GM21515 (cell line): ENCODE data around the gene HNRNPA3.

Experiments
- ATAC-seq: cut with Tn5 transposase; IDR thresholded peaks from one replicate; pipeline ENCODE4 v1.9.1; 2021; ENCODE audit not compliant: unreplicated experiment

Gene HNRNPA3

GRCh38 chr2:177271981-177272666 is 59.5 kb downstream of the HNRNPA3 start:
- no peak for ATAC-seq

DNA sequence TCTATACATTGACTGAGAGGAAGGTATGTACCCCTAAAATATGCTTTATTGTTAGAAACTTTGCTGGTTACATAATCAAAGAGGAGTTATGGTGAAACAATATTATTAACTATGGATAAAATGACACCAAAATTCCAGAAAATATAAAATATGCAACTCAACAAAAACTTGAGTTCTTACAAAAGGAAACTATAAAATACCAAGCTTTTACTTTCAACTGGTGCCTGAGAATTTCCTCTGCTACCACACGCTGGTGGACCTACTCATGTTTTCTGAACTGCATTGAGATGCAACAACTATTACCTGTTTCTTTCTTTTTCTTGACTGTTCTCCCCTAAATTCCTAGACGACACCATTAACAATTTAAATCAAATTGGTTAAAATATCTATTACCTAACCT is 60.2 kb downstream of the HNRNPA3 start:
- no peak for ATAC-seq

DNA sequence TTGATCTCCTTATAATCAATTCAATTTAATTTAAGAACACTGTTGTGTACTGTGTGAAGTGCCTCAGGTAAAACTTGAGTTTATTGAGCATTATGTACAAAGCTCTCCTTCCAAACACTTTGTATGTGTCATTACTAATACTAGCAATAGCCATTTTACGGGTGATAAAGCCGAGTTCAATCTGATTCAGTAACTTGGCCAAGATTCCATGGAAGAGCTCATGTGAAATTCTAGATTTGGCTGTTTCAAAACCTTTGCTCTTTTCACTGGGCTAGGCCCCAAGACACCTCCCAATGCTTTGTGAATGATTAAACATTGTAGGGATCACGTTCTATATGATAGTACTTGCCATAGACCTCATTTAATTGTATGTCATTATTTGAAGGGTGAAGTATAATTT is 60.8 kb downstream of the HNRNPA3 start:
- ATAC-seq: no peak
